Measurements from ENCODE around the gene TMC1.

DNA sequence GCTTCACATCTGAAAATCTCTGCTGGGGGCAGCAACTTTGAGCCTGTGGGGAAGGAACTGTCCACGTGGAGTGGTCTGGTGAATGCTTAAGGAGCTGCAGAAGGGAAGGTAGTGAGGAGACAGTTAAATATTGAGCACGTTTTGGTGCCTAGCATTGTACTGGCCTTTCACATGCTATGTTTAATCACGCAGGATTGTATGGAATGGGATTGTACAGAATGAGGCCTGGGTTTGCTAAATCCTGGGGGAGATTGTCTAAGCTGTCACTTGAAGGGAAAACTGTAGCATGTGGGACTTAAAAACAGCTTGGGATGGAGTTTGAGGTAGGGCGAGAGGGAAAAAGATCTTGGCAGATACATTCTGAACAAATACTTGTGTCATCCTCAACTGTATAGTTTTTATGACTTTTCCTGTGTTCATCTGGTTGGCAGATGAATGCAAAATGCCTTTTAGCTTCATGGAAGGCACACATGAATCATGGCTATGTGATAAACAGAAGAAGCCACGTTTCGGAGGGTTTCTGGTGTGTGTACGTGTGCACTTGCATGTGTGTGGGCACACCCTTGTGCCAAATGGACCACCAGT lies 106.6 kb downstream of the TMC1 start:
- TF ChIP-seq ZNF341 (tag by site-specific recombination; IDR thresholded peaks at IDR 0.05; ENCODE audit: low read depth) = no peak
- TF ChIP-seq ZNF571 (tag by site-specific recombination; IDR thresholded peaks at IDR 0.05) = no peak
- no peak for TF ChIP-seq GLIS1 (tag by site-specific recombination; IDR thresholded peaks at IDR 0.05)
- TF ChIP-seq ZNF121 (tag by site-specific recombination; IDR thresholded peaks at IDR 0.05) = no peak
- TF ChIP-seq, protein P1, sequence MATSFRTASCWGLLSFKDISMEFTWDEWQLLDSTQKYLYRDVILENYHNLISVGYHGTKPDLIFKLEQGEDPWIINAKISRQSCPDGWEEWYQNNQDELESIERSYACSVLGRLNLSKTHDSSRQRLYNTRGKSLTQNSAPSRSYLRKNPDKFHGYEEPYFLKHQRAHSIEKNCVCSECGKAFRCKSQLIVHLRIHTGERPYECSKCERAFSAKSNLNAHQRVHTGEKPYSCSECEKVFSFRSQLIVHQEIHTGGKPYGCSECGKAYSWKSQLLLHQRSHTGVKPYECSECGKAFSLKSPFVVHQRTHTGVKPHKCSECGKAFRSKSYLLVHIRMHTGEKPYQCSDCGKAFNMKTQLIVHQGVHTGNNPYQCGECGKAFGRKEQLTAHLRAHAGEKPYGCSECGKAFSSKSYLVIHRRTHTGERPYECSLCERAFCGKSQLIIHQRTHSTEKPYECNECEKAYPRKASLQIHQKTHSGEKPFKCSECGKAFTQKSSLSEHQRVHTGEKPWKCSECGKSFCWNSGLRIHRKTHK (tag by site-specific recombination; IDR thresholded peaks at IDR 0.05) = no peak
- TF ChIP-seq, protein P2, sequence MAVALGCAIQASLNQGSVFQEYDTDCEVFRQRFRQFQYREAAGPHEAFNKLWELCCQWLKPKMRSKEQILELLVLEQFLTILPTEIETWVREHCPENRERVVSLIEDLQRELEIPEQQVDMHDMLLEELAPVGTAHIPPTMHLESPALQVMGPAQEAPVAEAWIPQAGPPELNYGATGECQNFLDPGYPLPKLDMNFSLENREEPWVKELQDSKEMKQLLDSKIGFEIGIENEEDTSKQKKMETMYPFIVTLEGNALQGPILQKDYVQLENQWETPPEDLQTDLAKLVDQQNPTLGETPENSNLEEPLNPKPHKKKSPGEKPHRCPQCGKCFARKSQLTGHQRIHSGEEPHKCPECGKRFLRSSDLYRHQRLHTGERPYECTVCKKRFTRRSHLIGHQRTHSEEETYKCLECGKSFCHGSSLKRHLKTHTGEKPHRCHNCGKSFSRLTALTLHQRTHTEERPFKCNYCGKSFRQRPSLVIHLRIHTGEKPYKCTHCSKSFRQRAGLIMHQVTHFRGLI (tag by site-specific recombination; IDR thresholded peaks at IDR 0.05) = no peak
- no peak for TF ChIP-seq ZNF274 (IDR thresholded peaks at IDR 0.05; ENCODE audit: low read length)
- no peak for TF ChIP-seq ZNF274 (tag by site-specific recombination; IDR thresholded peaks at IDR 0.05; ENCODE audit: borderline replicate concordance)
- TF ChIP-seq, protein P3, sequence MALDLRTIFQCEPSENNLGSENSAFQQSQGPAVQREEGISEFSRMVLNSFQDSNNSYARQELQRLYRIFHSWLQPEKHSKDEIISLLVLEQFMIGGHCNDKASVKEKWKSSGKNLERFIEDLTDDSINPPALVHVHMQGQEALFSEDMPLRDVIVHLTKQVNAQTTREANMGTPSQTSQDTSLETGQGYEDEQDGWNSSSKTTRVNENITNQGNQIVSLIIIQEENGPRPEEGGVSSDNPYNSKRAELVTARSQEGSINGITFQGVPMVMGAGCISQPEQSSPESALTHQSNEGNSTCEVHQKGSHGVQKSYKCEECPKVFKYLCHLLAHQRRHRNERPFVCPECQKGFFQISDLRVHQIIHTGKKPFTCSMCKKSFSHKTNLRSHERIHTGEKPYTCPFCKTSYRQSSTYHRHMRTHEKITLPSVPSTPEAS (tag by site-specific recombination; IDR thresholded peaks at IDR 0.05) = no peak
- TF ChIP-seq, protein P4, sequence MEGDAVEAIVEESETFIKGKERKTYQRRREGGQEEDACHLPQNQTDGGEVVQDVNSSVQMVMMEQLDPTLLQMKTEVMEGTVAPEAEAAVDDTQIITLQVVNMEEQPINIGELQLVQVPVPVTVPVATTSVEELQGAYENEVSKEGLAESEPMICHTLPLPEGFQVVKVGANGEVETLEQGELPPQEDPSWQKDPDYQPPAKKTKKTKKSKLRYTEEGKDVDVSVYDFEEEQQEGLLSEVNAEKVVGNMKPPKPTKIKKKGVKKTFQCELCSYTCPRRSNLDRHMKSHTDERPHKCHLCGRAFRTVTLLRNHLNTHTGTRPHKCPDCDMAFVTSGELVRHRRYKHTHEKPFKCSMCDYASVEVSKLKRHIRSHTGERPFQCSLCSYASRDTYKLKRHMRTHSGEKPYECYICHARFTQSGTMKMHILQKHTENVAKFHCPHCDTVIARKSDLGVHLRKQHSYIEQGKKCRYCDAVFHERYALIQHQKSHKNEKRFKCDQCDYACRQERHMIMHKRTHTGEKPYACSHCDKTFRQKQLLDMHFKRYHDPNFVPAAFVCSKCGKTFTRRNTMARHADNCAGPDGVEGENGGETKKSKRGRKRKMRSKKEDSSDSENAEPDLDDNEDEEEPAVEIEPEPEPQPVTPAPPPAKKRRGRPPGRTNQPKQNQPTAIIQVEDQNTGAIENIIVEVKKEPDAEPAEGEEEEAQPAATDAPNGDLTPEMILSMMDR (tag by site-specific recombination; IDR thresholded peaks at IDR 0.05) = no peak
- no peak for TF ChIP-seq ZNF169 (tag by site-specific recombination; IDR thresholded peaks at IDR 0.05)
- no peak for TF ChIP-seq ZBTB7A (tag by site-specific recombination; IDR thresholded peaks at IDR 0.05; ENCODE audit: low read depth)
- no peak for TF ChIP-seq OVOL3 (tag by site-specific recombination; IDR thresholded peaks at IDR 0.05)
